Thyroid gland (tissue), 4 donors: ENCODE data around the gene PHF13. TPM values are rescaled to one million over a fixed set of nuclear protein-coding genes. Genes with fewer than 3 reads are reported as not detected.

ENCODE experiments used
- DNase-seq, 2 donors: peaks; one replicate each; pipeline ENCODE4 v3.0.0-alpha.2; 2019
- H3K27ac ChIP-seq, 3 donors: fragments of 200-600 bp; sonication (generic); 1 replicate in 2 of 3; 2 replicates in 1 of 3; pipeline ENCODE4 v1.5.1; 2016 to 2019; ENCODE audit warnings: mild to moderate bottlenecking in 1 of 3, moderate library complexity in 1 of 3
- H3K27me3 ChIP-seq: fragments of 200-600 bp; sonication (generic); one replicate; pipeline ENCODE4 v1.5.1; 2019
- H3K36me3 ChIP-seq, 2 donors: fragments of 200-600 bp; sonication (generic); one replicate each; pipeline ENCODE4 v1.5.1; 2016 to 2019
- H3K4me1 ChIP-seq, 2 donors: fragments of 200-600 bp; sonication (generic); one replicate each; pipeline ENCODE4 v1.5.1; 2017 to 2019
- H3K4me3 ChIP-seq, 3 donors: fragments of 200-600 bp; sonication (generic); replicated peaks in 1 of 3; 1 replicate in 2 of 3; 2 replicates in 1 of 3; pipeline ENCODE4 v1.5.1; 2016; ENCODE audit warnings: mild to moderate bottlenecking in 1 of 3
- H3K9me3 ChIP-seq: fragments of 200-600 bp; sonication (generic); one replicate; pipeline ENCODE4 v1.5.1; 2017
- CTCF ChIP-seq, 6 experiments: fragments of 200-600 bp in 3 of 6; fragments of 450-650 bp in 3 of 6; sonication (generic) in 3 of 6; IDR thresholded peaks; one replicate each; pipeline ENCODE4 v1.5.1; 2016 to 2019; ENCODE audit warnings: antibody characterized with exemption in 6 of 6, mild to moderate bottlenecking in 2 of 6, inconsistent platforms in 1 of 6, moderate library complexity in 1 of 6
- POLR2A ChIP-seq, 2 donors: fragments of 450-650 bp; IDR thresholded peaks; one replicate each; pipeline ENCODE4 v1.6.1; 2017; ENCODE audit warnings: antibody characterized with exemption in 2 of 2, mild to moderate bottlenecking in 2 of 2, moderate library complexity in 1 of 2
- WGBS, 2 donors: methylation state at CpG; one replicate each; pipeline ENCODE4 v1.1.5; 2017; 5-methylcytosine and 5-hydroxymethylcytosine counted together
- intact Hi-C: fragments of 100-400 bp; cut with DNase I; formaldehyde crosslinking; loops from one replicate; pipeline ENCODE4 v1.15.1; 2023
- total RNA-seq, 4 donors: library from RNA; depleted of rRNA; stranded (reverse); fragments of >200 nt; gene quantifications; one replicate each; pipeline ENCODE4 v1.2.3, GENCODE V29; 2016

The PHF13 gene
- total RNA-seq, 4 donors from 2014 or later: 7.8 to 14.1 (median 9.5) TPM

GRCh38 chr1:6582370-6582769, 31.2 kb upstream of the PHF13 start:
- TF ChIP-seq POLR2A (IDR thresholded peaks at IDR 0.05) (no peak), CTCF (IDR thresholded peaks at IDR 0.05) (no peak)
- no peaks in the 10 kb centered on the region for H3K9me3 ChIP-seq
- intact Hi-C loops: no loop called here
- H3K27ac ChIP-seq: no peak overlapping the region
- no peak for DNase-seq
- 100% methylated on average over 1 of the region's 1 CpG for WGBS, 2 donors
- H3K36me3 ChIP-seq: no peaks in the 10 kb centered on the region
- H3K4me1 ChIP-seq: peaks cover 30 to 39% of the 10 kb centered on the region in 2 donors
- H3K27me3 ChIP-seq: no peaks in the 10 kb centered on the region
- no peak overlapping the region for H3K4me3 ChIP-seq

- Histone ChIP-seq H3K36me3 (peaks cover 15 to 17% of the 10 kb centered on the region in 2 donors), H3K27me3 (no peaks in the 10 kb centered on the region), H3K4me3 (no peak overlapping the region), H3K9me3 (no peaks in the 10 kb centered on the region), H3K4me1 (peaks cover 30 to 44% of the 10 kb centered on the region in 2 donors), H3K27ac (no peak overlapping the region)
- intact Hi-C loops: no loop called here
- no peak for TF ChIP-seq POLR2A (IDR thresholded peaks at IDR 0.05)
- no peak for TF ChIP-seq CTCF (IDR thresholded peaks at IDR 0.05)
- whole genome bisulfite sequencing, 2 donors: 71 to 80% methylated on average over 18 to 21 of the region's 21 CpGs
- DNase-seq: no peak
Observed at GRCh38 chr1:6584126-6585080, 29.1 kb upstream of the PHF13 start.

GRCh38 chr1:6585081-6585722, 28.3 kb upstream of the PHF13 start:
- whole genome bisulfite sequencing, 2 donors: 76 to 82% methylated on average over 11 of the region's 12 CpGs
- H3K9me3 ChIP-seq: no peaks in the 10 kb centered on the region
- intact Hi-C loops: no loop called here
- peaks cover 22 to 23% of the 10 kb centered on the region in 2 donors for H3K36me3 ChIP-seq
- H3K27me3 ChIP-seq: no peaks in the 10 kb centered on the region
- H3K27ac ChIP-seq: peak overlapping the region; percentile 17 to 47 (median 43)
- TF ChIP-seq POLR2A (IDR thresholded peaks at IDR 0.05) (no peak), CTCF (IDR thresholded peaks at IDR 0.05) (no peak)
- H3K4me3 ChIP-seq: no peak overlapping the region
- peaks cover 28 to 42% of the 10 kb centered on the region in 2 donors for H3K4me1 ChIP-seq
- DNase-seq: peak; percentile 69 to 80

- Histone ChIP-seq H3K27me3 (no peaks in the 10 kb centered on the region), H3K4me1 (peaks cover 24 to 37% of the 10 kb centered on the region in 2 donors), H3K4me3 (no peak overlapping the region), H3K27ac (peak overlapping the region; percentile 17 to 47 (median 43)), H3K9me3 (no peaks in the 10 kb centered on the region), H3K36me3 (peaks cover 22 to 27% of the 10 kb centered on the region in 2 donors)
- intact Hi-C loops: no loop called here
- peak; percentile 63 to 81 for DNase-seq
- WGBS, 2 donors: 73 to 80% methylated on average over 7 of the region's 7 CpGs
- TF ChIP-seq CTCF (IDR thresholded peaks at IDR 0.05) (no peak), POLR2A (IDR thresholded peaks at IDR 0.05) (no peak)
Observed at GRCh38 chr1:6585841-6586240, 27.7 kb upstream of the PHF13 start.
